Measurements from ENCODE around the gene PLEKHA6.

The PLEKHA6 gene

GRCh38 chr1:204345941-204346645 is 13.6 kb downstream of the PLEKHA6 start:
- ATAC-seq, result no peak
- TF ChIP-seq POU6F1 (CRISPR knock-in tag; IDR thresholded peaks at IDR 0.05; ENCODE audit: borderline replicate concordance, low read depth), result no peak
- no peak for TF ChIP-seq ARNTL (CRISPR knock-in tag; IDR thresholded peaks at IDR 0.05; ENCODE audit: borderline replicate concordance, low read depth)
- no peak for TF ChIP-seq ZNF565 (CRISPR knock-in tag; conservative IDR thresholded peaks at IDR 0.05; ENCODE audit: low read depth)
- TF ChIP-seq TOX (CRISPR knock-in tag; IDR thresholded peaks at IDR 0.05; ENCODE audit: borderline replicate concordance), result no peak
- no peak for TF ChIP-seq ZNF70 (CRISPR knock-in tag; IDR thresholded peaks at IDR 0.05)

- no peak for TF ChIP-seq ZNF565 (CRISPR knock-in tag; conservative IDR thresholded peaks at IDR 0.05; ENCODE audit: low read depth)
- TF ChIP-seq ZC3H10 (CRISPR knock-in tag; IDR thresholded peaks at IDR 0.05), result no peak
- TF ChIP-seq PATZ1 (CRISPR knock-in tag; IDR thresholded peaks at IDR 0.05; ENCODE audit: borderline replicate concordance), result no peak
- no peak for TF ChIP-seq ZFP3 (CRISPR knock-in tag; IDR thresholded peaks at IDR 0.05)
- TF ChIP-seq TSHZ2 (CRISPR knock-in tag; IDR thresholded peaks at IDR 0.05), result no peak
- TF ChIP-seq ARNTL (CRISPR knock-in tag; IDR thresholded peaks at IDR 0.05; ENCODE audit: borderline replicate concordance, low read depth), result no peak
- TF ChIP-seq POU6F1 (CRISPR knock-in tag; IDR thresholded peaks at IDR 0.05; ENCODE audit: borderline replicate concordance, low read depth), result no peak
- ATAC-seq, result no peak
Observed at GRCh38 chr1:204345438-204345841, 14.3 kb downstream of the PLEKHA6 start.

GRCh38 chr1:204344665-204345355 is 14.9 kb downstream of the PLEKHA6 start:
- ATAC-seq, result no peak
- TF ChIP-seq ZNF8 (CRISPR knock-in tag; IDR thresholded peaks at IDR 0.05), result no peak
- TF ChIP-seq GLIS3 (CRISPR knock-in tag; IDR thresholded peaks at IDR 0.05), result no peak
- no peak for TF ChIP-seq RARB (CRISPR knock-in tag; IDR thresholded peaks at IDR 0.05)
- TF ChIP-seq CREB5 (CRISPR knock-in tag; IDR thresholded peaks at IDR 0.05; ENCODE audit: low read depth), result no peak
- no peak for TF ChIP-seq PATZ1 (CRISPR knock-in tag; IDR thresholded peaks at IDR 0.05; ENCODE audit: borderline replicate concordance)
- no peak for TF ChIP-seq ISL1 (CRISPR knock-in tag; IDR thresholded peaks at IDR 0.05)
